ENCODE data around the gene DAGLB.

- TF ChIP-seq CTCF (optimal IDR thresholded peaks at IDR 0.05 in 1 of 3, IDR thresholded peaks at IDR 0.05 in 1 of 3, conservative IDR thresholded peaks at IDR 0.05 in 1 of 3; ENCODE audit: extremely low read depth in 1 of 3, insufficient read depth in 2 of 3, low read length in 3 of 3) (no peak), EZH2 (IDR thresholded peaks at IDR 0.05; ENCODE audit: low read length) (no peak)
Measured at GRCh38 chr7:6392712-6393666, 54.8 kb downstream of the DAGLB start.
